Measurements from ENCODE around the gene AGBL5. TPM values are rescaled to one million over a fixed set of nuclear protein-coding genes. Genes with fewer than 3 reads are reported as not detected.

The AGBL5 gene
- total and polyA plus RNA-seq, 2 of the 13 experiments (the other 11 are each of a cell fraction or from before 2014, with no cell fraction given): 55.9 to 73.3 TPM

GRCh38 chr2:27049422-27050280 lies 1.8 kb upstream of the AGBL5 start (continued):
- TF ChIP-seq ZNF574 (CRISPR knock-in tag; IDR thresholded peaks at IDR 0.05): no peak
- no peak for TF ChIP-seq ZBTB21 (CRISPR knock-in tag; IDR thresholded peaks at IDR 0.05)
- TF ChIP-seq RNF219 (CRISPR knock-in tag; IDR thresholded peaks at IDR 0.05): no peak
- no peak for TF ChIP-seq THAP11 (CRISPR knock-in tag; IDR thresholded peaks at IDR 0.05)
- TF ChIP-seq RFXANK (CRISPR knock-in tag; IDR thresholded peaks at IDR 0.05): no peak
- no peak for TF ChIP-seq ZSCAN22 (CRISPR knock-in tag; IDR thresholded peaks at IDR 0.05)
- no peak for TF ChIP-seq ZNF30 (CRISPR knock-in tag; IDR thresholded peaks at IDR 0.05)
- no peak for TF ChIP-seq TCF7 (IDR thresholded peaks at IDR 0.05; ENCODE audit: low read depth)
- TF ChIP-seq NR3C1 (CRISPR knock-in tag; IDR thresholded peaks at IDR 0.05): no peak
- no peak for TF ChIP-seq ARNT (IDR thresholded peaks at IDR 0.05)
- TF ChIP-seq ZBTB49 (CRISPR knock-in tag; IDR thresholded peaks at IDR 0.05; ENCODE audit: borderline replicate concordance): no peak
- TF ChIP-seq ZNF18 (CRISPR knock-in tag; IDR thresholded peaks at IDR 0.05; ENCODE audit: insufficient replicate concordance): no peak
- peak; percentile 37; the same call in 1 of the 3 replicates for TF ChIP-seq MXI1 (IDR thresholded peaks at IDR 0.05; ENCODE audit: borderline replicate concordance, low read depth, low read length)
- TF ChIP-seq NFE2L2 (IDR thresholded peaks at IDR 0.05; ENCODE audit: low read length): no peak
- TF ChIP-seq XBP1 (CRISPR knock-in tag; IDR thresholded peaks at IDR 0.05): no peak
- 0 out of 2 replicates have a peak, but pooled peaks have one; percentile 21 for TF ChIP-seq CREBL2 (CRISPR knock-in tag; IDR thresholded peaks at IDR 0.05; ENCODE audit: borderline replicate concordance)
- TF ChIP-seq ZBTB33 (CRISPR knock-in tag; IDR thresholded peaks at IDR 0.05): no peak
- TF ChIP-seq ZNF878 (CRISPR knock-in tag; IDR thresholded peaks at IDR 0.05): 0 out of 2 replicates have a peak, but pooled peaks have one; percentile 7
- no peak for TF ChIP-seq SAP130 (CRISPR knock-in tag; IDR thresholded peaks at IDR 0.05; ENCODE audit: low read depth)

Data from HepG2 (cell line).